H1 (cell line): ENCODE data around the gene PRCP. TPM values are rescaled to one million over a fixed set of nuclear protein-coding genes. Genes with fewer than 3 reads are reported as not detected.

Experiments used
- SIRT6 ChIP-seq: IDR thresholded peaks from one replicate; pipeline ENCODE4 v1.7.1; 2012; ENCODE audit warnings: low read length, inconsistent platforms
- polyA plus RNA-seq, 7 experiments: library from polyadenylated mRNA; depleted of rRNA in 3 of 7; stranded (reverse) in 5 of 7; unstranded in 2 of 7; fragments of >200 nt in 5 of 7; fragments of 200-250 nt in 2 of 7; gene quantifications; 1 replicate in 5 of 7; 2 replicates in 1 of 7; 4 replicates in 1 of 7; pipeline versions ENCODE4 v1.2.1 to v1.2.3, GENCODE V29; 2011 to 2013; ENCODE audit warnings: missing spikeins in 2 of 7, mixed read lengths in 2 of 7
- total RNA-seq: library from RNA; stranded (reverse); fragmentation: NEBNext Ultra II Directional; extraction: Animal tissue kit (Norgen Biotek cat#: 25700); gene quantifications from 2 replicates; pipeline ENCODE4 v1.2.1, GENCODE V29; 2021
- TF ChIP-seq, protein P1 (sequence below): fragments of 300-600 bp; sonication (generic); IDR thresholded peaks from 2 replicates; pipeline ENCODE4 v1.7.1; 2012; ENCODE audit warnings: low read length, moderate library complexity, mild to moderate bottlenecking, inconsistent platforms; ENCODE audit not compliant: insufficient replicate concordance

The PRCP gene
- total and polyA plus RNA-seq, 2 of the 8 experiments (the other 6 are each of a cell fraction or from before 2014, with no cell fraction given), result 63.8 to 84.4 TPM

DNA sequence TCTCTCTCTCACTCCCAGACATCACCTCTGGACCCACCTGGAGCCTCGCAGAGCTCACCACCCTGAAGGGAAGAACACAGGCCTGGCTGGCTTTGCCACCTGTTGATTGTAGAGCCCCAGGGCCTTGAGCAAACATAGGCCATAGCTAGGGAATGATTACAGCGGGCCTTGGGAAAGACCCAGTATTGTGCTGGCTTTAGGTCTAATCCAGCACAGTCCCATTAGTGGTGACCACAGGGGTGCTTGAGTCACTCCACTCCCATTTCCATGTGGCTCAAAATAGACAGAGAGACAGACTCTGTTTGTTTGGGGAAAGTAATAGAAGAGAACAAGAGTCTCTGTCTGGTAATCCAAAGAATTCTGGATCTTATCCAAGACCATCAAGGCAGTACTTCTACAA, 123.9 kb downstream of the PRCP start (continued):
- TF ChIP-seq, protein P1, sequence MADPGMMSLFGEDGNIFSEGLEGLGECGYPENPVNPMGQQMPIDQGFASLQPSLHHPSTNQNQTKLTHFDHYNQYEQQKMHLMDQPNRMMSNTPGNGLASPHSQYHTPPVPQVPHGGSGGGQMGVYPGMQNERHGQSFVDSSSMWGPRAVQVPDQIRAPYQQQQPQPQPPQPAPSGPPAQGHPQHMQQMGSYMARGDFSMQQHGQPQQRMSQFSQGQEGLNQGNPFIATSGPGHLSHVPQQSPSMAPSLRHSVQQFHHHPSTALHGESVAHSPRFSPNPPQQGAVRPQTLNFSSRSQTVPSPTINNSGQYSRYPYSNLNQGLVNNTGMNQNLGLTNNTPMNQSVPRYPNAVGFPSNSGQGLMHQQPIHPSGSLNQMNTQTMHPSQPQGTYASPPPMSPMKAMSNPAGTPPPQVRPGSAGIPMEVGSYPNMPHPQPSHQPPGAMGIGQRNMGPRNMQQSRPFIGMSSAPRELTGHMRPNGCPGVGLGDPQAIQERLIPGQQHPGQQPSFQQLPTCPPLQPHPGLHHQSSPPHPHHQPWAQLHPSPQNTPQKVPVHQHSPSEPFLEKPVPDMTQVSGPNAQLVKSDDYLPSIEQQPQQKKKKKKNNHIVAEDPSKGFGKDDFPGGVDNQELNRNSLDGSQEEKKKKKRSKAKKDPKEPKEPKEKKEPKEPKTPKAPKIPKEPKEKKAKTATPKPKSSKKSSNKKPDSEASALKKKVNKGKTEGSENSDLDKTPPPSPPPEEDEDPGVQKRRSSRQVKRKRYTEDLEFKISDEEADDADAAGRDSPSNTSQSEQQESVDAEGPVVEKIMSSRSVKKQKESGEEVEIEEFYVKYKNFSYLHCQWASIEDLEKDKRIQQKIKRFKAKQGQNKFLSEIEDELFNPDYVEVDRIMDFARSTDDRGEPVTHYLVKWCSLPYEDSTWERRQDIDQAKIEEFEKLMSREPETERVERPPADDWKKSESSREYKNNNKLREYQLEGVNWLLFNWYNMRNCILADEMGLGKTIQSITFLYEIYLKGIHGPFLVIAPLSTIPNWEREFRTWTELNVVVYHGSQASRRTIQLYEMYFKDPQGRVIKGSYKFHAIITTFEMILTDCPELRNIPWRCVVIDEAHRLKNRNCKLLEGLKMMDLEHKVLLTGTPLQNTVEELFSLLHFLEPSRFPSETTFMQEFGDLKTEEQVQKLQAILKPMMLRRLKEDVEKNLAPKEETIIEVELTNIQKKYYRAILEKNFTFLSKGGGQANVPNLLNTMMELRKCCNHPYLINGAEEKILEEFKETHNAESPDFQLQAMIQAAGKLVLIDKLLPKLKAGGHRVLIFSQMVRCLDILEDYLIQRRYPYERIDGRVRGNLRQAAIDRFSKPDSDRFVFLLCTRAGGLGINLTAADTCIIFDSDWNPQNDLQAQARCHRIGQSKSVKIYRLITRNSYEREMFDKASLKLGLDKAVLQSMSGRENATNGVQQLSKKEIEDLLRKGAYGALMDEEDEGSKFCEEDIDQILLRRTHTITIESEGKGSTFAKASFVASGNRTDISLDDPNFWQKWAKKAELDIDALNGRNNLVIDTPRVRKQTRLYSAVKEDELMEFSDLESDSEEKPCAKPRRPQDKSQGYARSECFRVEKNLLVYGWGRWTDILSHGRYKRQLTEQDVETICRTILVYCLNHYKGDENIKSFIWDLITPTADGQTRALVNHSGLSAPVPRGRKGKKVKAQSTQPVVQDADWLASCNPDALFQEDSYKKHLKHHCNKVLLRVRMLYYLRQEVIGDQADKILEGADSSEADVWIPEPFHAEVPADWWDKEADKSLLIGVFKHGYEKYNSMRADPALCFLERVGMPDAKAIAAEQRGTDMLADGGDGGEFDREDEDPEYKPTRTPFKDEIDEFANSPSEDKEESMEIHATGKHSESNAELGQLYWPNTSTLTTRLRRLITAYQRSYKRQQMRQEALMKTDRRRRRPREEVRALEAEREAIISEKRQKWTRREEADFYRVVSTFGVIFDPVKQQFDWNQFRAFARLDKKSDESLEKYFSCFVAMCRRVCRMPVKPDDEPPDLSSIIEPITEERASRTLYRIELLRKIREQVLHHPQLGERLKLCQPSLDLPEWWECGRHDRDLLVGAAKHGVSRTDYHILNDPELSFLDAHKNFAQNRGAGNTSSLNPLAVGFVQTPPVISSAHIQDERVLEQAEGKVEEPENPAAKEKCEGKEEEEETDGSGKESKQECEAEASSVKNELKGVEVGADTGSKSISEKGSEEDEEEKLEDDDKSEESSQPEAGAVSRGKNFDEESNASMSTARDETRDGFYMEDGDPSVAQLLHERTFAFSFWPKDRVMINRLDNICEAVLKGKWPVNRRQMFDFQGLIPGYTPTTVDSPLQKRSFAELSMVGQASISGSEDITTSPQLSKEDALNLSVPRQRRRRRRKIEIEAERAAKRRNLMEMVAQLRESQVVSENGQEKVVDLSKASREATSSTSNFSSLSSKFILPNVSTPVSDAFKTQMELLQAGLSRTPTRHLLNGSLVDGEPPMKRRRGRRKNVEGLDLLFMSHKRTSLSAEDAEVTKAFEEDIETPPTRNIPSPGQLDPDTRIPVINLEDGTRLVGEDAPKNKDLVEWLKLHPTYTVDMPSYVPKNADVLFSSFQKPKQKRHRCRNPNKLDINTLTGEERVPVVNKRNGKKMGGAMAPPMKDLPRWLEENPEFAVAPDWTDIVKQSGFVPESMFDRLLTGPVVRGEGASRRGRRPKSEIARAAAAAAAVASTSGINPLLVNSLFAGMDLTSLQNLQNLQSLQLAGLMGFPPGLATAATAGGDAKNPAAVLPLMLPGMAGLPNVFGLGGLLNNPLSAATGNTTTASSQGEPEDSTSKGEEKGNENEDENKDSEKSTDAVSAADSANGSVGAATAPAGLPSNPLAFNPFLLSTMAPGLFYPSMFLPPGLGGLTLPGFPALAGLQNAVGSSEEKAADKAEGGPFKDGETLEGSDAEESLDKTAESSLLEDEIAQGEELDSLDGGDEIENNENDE, result no peak
- no peak for TF ChIP-seq SIRT6
